ENCODE measurements around the gene CASQ2.

- TF ChIP-seq, protein P1, sequence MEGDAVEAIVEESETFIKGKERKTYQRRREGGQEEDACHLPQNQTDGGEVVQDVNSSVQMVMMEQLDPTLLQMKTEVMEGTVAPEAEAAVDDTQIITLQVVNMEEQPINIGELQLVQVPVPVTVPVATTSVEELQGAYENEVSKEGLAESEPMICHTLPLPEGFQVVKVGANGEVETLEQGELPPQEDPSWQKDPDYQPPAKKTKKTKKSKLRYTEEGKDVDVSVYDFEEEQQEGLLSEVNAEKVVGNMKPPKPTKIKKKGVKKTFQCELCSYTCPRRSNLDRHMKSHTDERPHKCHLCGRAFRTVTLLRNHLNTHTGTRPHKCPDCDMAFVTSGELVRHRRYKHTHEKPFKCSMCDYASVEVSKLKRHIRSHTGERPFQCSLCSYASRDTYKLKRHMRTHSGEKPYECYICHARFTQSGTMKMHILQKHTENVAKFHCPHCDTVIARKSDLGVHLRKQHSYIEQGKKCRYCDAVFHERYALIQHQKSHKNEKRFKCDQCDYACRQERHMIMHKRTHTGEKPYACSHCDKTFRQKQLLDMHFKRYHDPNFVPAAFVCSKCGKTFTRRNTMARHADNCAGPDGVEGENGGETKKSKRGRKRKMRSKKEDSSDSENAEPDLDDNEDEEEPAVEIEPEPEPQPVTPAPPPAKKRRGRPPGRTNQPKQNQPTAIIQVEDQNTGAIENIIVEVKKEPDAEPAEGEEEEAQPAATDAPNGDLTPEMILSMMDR (IDR thresholded peaks at IDR 0.05; ENCODE audit: poor library complexity): no peak
- TF ChIP-seq EZH2 (IDR thresholded peaks at IDR 0.05; ENCODE audit: borderline replicate concordance): no peak
Observed at GRCh38 chr1:115671176-115671934, 97.2 kb downstream of the CASQ2 start.

All from hepatocyte (in vitro differentiated cells).